Measurements from ENCODE around the gene VPS26C.

The VPS26C gene

GRCh38 chr21:37220981-37221664 is 46.0 kb downstream of the VPS26C start:
- TF ChIP-seq ZFX (IDR thresholded peaks at IDR 0.05; ENCODE audit: borderline replicate concordance) (no peak), CTCF (IDR thresholded peaks at IDR 0.05) (peak; percentile 38)
- peak overlapping the region; percentile 78 for H3K27ac ChIP-seq

- H3K27ac ChIP-seq, result peak overlapping the region; percentile 78
- TF ChIP-seq ZFX (IDR thresholded peaks at IDR 0.05; ENCODE audit: borderline replicate concordance) (no peak), CTCF (IDR thresholded peaks at IDR 0.05) (no peak; the same call in 1 of the 2 replicates)
Measured at GRCh38 chr21:37220433-37220980, 46.6 kb downstream of the VPS26C start.

GRCh38 chr21:37219761-37220432 is 47.2 kb downstream of the VPS26C start:
- TF ChIP-seq ZFX (IDR thresholded peaks at IDR 0.05; ENCODE audit: borderline replicate concordance) (no peak), CTCF (IDR thresholded peaks at IDR 0.05) (no peak)
- H3K27ac ChIP-seq, result peak overlapping the region; percentile 78

GRCh38 chr21:37214952-37215351 is 52.2 kb downstream of the VPS26C start:
- TF ChIP-seq ZFX (IDR thresholded peaks at IDR 0.05; ENCODE audit: borderline replicate concordance), result no peak
- no peak for TF ChIP-seq CTCF (IDR thresholded peaks at IDR 0.05)
- no peak overlapping the region for H3K27ac ChIP-seq

- H3K27ac ChIP-seq, result no peak overlapping the region
- TF ChIP-seq ZFX (IDR thresholded peaks at IDR 0.05; ENCODE audit: borderline replicate concordance) (no peak), CTCF (IDR thresholded peaks at IDR 0.05) (no peak)
Measured at GRCh38 chr21:37210799-37211198, 56.3 kb downstream of the VPS26C start.

GRCh38 chr21:37210130-37210529 is 57.0 kb downstream of the VPS26C start:
- H3K27ac ChIP-seq, result no peak overlapping the region
- TF ChIP-seq CTCF (IDR thresholded peaks at IDR 0.05), result no peak
- no peak for TF ChIP-seq ZFX (IDR thresholded peaks at IDR 0.05; ENCODE audit: borderline replicate concordance)

GRCh38 chr21:37208741-37209225 is 58.4 kb downstream of the VPS26C start:
- TF ChIP-seq CTCF (IDR thresholded peaks at IDR 0.05) (no peak), ZFX (IDR thresholded peaks at IDR 0.05; ENCODE audit: borderline replicate concordance) (no peak)

More at GRCh38 chr21:37208741-37209225, 58.4 kb downstream of the VPS26C start:
- H3K27ac ChIP-seq, result no peak overlapping the region
